ENCODE measurements around the gene AKR1B15.

Gene AKR1B15

DNA sequence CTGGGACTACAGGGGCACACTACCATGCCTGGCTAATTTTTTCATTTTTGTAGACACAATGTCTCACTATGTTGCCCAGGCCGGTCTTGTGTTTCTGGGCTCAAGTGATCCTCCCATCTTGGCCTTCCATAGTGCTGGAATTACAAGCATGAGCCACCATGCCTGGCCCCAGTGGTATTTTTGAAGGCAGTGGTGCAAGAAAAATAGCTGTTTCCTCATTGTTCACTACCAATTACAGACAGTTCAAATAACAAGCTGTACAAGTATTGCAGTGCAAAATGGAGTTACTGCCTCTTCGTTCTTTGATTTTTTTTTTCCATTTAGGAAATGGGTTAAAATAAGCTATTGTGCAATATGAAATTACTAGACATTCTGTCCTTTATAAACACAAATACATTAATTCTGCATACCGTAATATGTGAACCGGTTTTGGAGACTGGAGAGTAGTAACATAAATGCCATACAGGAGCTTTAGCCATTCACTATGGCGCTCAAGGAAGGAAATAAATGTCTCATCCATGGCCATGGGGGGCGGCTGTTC, 62.8 kb downstream of the AKR1B15 start:
- Mint-ChIP-seq H3K36me3 (ENCODE audit: low read depth) (no peaks in the 10 kb centered on the region), H3K9me3 (no peaks in the 10 kb centered on the region), H3K4me3 (no peak overlapping the region), H3K27ac (no peak overlapping the region), H3K4me1 (no peaks in the 10 kb centered on the region), H3K27me3 (ENCODE audit: low read depth, poor library complexity) (peaks cover 29% of the 10 kb centered on the region)
- TF ChIP-seq, protein P1, sequence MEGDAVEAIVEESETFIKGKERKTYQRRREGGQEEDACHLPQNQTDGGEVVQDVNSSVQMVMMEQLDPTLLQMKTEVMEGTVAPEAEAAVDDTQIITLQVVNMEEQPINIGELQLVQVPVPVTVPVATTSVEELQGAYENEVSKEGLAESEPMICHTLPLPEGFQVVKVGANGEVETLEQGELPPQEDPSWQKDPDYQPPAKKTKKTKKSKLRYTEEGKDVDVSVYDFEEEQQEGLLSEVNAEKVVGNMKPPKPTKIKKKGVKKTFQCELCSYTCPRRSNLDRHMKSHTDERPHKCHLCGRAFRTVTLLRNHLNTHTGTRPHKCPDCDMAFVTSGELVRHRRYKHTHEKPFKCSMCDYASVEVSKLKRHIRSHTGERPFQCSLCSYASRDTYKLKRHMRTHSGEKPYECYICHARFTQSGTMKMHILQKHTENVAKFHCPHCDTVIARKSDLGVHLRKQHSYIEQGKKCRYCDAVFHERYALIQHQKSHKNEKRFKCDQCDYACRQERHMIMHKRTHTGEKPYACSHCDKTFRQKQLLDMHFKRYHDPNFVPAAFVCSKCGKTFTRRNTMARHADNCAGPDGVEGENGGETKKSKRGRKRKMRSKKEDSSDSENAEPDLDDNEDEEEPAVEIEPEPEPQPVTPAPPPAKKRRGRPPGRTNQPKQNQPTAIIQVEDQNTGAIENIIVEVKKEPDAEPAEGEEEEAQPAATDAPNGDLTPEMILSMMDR (IDR thresholded peaks at IDR 0.05), result no peak
- DNase-seq, result no peak

DNA sequence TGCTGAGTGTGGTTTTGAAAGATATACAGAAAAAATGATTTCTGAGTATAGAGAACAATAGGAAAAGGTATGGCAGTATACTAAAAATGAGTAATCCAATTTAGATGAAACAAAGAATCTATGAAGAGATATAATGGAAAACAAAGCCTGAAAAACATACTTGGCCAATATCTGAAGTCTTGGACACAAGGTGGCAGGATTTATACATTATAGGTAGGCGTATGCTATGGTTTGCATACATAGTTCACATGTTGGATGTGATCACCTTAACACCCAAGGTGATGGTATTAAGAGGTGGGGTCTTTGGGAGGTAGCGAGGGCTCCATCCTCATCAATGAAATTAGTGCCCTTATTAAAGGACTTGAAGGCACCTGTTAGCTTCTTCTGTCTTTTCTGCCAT, 63.3 kb downstream of the AKR1B15 start:
- no peaks in the 10 kb centered on the region for H3K4me1 Mint-ChIP-seq
- no peak overlapping the region for H3K27ac Mint-ChIP-seq
- no peaks in the 10 kb centered on the region for H3K36me3 Mint-ChIP-seq (ENCODE audit: low read depth)
- no peak for DNase-seq
- H3K4me3 Mint-ChIP-seq, result no peak overlapping the region
- TF ChIP-seq, protein P1 (IDR thresholded peaks at IDR 0.05), result no peak
- no peaks in the 10 kb centered on the region for H3K9me3 Mint-ChIP-seq
- H3K27me3 Mint-ChIP-seq (ENCODE audit: low read depth, poor library complexity), result peaks cover 33% of the 10 kb centered on the region

DNA sequence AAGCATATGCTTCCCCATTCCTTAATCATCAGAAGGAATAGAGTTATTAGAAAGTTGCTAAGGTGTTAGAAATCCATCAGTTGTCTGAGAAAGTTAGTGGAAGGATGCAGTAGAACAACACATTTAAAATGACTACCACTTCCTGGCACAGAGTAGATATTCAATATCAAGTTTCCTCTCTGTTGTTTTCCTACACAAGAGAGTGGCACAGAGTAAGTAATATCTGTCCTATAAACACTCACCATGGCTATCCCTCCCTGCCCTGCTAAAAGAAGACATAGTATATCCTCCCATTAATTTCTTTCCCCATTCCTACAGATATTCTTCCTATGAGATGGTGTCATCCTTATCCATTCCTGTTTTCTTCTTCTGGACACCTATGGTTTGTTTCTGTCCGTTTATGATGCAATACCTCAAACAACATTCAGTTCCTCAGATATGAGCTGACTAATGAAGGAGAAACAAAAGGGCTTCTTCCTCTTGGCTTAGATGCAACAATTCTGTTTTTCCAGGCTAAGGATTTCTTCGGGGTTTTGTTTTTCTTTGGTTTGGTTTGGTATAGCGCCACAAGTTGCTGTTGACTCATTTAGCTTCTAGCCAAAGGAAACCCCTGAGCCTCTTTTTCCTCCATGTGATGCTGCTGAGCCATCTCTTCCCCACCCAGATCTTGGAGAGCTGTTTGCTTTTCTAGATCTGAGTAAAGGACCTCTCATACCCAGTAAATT, 64.9 kb downstream of the AKR1B15 start:
- DNase-seq, result no peak
- H3K4me3 Mint-ChIP-seq, result no peak overlapping the region
- no peaks in the 10 kb centered on the region for H3K9me3 Mint-ChIP-seq
- TF ChIP-seq, protein P1 (IDR thresholded peaks at IDR 0.05), result no peak
- H3K36me3 Mint-ChIP-seq (ENCODE audit: low read depth), result no peaks in the 10 kb centered on the region
- H3K4me1 Mint-ChIP-seq, result no peaks in the 10 kb centered on the region
- H3K27ac Mint-ChIP-seq, result no peak overlapping the region
- H3K27me3 Mint-ChIP-seq (ENCODE audit: low read depth, poor library complexity), result peaks cover 36% of the 10 kb centered on the region

DNA sequence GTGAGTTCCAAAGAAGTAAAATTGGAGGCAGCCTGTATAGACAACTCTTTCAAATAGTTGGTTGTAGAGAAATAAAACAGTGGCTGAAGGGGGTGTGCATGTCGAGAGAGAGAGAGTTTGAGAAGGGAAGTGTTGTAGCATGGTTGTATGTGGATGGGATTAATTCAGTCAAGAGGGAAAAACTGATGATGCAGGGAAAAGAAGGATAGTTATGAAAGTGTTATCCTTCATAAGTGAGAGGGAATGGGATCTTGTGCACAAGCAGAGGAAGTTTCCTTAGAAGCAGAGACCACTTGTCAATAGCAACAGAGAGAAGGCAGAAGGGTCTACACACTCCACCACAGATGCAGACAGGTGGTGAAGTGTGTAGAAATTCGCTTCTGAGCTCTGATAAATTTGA, 67.7 kb downstream of the AKR1B15 start:
- DNase-seq, result no peak
- peaks cover 45% of the 10 kb centered on the region for H3K27me3 Mint-ChIP-seq (ENCODE audit: low read depth, poor library complexity)
- TF ChIP-seq, protein P1 (IDR thresholded peaks at IDR 0.05), result no peak
- no peak overlapping the region for H3K4me3 Mint-ChIP-seq
- H3K9me3 Mint-ChIP-seq, result no peaks in the 10 kb centered on the region
- no peaks in the 10 kb centered on the region for H3K4me1 Mint-ChIP-seq
- H3K36me3 Mint-ChIP-seq (ENCODE audit: low read depth), result no peaks in the 10 kb centered on the region
- peak overlapping the region; percentile 56 for H3K27ac Mint-ChIP-seq

DNA sequence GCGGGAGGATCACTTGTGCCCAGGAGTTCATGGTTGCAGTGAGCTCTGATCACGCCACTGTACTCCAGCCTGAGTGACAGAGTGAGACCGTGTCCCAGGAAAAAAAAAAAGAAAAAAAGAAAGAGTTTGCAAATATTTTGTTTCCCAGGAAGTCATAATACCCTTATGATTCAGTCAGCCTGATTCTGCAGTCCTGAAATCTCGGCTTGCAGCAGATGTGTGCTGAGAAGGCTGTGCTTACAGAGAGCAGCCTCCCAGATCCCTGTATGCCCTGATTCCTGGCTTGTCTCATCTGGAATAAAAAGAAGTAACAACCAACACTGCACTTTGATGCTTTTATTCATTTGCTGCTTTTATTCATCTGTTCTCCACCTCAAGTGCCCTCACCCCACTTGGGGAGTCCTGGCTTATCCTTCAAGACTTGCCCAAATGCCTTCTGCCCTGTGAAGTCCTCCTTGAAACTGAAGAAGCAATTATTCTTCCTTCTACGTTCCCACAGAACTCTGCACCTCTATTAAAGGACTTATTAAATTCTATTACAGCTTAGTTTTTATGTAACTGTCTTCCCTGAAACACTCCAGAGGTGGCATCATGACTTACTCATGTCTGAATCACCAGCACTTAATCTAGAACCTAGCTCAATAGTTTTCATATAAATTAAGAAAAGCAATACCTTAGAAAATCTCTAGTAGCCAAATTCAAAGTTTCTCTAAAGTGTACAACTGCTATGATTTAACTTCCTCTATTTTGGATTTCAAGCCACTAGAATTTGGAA, 70.0 kb downstream of the AKR1B15 start:
- H3K4me1 Mint-ChIP-seq, result no peaks in the 10 kb centered on the region
- no peaks in the 10 kb centered on the region for H3K9me3 Mint-ChIP-seq
- H3K4me3 Mint-ChIP-seq, result no peak overlapping the region
- no peaks in the 10 kb centered on the region for H3K36me3 Mint-ChIP-seq (ENCODE audit: low read depth)
- H3K27ac Mint-ChIP-seq, result no peak overlapping the region
- TF ChIP-seq, protein P1 (IDR thresholded peaks at IDR 0.05), result no peak
- H3K27me3 Mint-ChIP-seq (ENCODE audit: low read depth, poor library complexity), result peaks cover 48% of the 10 kb centered on the region
- no peak for DNase-seq
